GM12873 (cell line): ENCODE data around the gene DOCK3.

ENCODE experiments used
- CTCF ChIP-seq: IDR thresholded peaks from 2 replicates; pipeline ENCODE4 v1.5.1; 2012; ENCODE audit warnings: low read depth, mild to moderate bottlenecking, moderate library complexity, low read length, control low read depth; ENCODE audit not compliant: insufficient read depth; ENCODE audit errors: missing control alignments

DOCK3 gene

GRCh38 chr3:51378065-51378464, 703.3 kb downstream of the DOCK3 start:
- TF ChIP-seq CTCF: no peak

DNA sequence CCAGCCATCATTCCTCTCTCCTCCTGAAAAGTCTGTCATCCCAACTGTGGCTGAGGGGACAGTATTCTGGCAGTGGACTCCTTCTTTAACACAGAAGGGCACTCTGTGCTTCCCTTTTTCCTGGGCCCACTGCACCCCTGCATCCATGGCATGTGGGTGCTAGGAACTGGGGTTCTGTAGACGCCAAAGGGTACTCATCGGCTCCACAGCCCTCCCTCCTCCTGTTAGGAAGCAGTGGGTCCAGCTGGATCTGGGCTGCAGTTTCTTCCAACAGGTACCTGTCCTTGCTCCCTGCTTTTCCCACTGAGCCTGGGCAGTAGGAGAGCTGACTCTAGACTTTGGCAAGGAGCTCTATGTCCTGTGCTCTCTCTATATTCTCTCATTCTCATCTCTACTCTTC, 704.0 kb downstream of the DOCK3 start:
- TF ChIP-seq CTCF: no peak

- TF ChIP-seq CTCF: no peak
Observed at GRCh38 chr3:51379301-51379700, 704.6 kb downstream of the DOCK3 start.

GRCh38 chr3:51379746-51380455, 705.2 kb downstream of the DOCK3 start:
- no peak for TF ChIP-seq CTCF

GRCh38 chr3:51380601-51381332, 706.0 kb downstream of the DOCK3 start:
- no peak for TF ChIP-seq CTCF

DNA sequence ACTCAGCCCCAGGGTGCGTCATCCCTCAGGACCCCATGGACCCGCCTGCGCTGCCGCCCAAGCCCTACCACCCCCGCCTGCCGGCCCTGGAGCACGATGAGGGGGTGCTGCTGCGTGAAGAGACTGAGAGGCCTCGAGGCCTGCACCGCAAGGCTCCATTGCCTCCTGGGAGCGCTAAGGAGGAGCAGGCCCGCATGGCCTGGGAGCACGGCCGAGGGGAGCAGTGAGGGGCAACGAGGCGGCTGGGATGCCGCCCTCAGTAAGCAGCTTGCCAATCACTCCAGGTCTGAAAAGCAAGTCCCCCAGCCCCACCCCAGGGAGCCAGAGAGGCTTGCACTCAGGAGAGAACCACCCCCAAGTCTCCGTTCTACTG, 706.6 kb downstream of the DOCK3 start:
- TF ChIP-seq CTCF: no peak

DNA sequence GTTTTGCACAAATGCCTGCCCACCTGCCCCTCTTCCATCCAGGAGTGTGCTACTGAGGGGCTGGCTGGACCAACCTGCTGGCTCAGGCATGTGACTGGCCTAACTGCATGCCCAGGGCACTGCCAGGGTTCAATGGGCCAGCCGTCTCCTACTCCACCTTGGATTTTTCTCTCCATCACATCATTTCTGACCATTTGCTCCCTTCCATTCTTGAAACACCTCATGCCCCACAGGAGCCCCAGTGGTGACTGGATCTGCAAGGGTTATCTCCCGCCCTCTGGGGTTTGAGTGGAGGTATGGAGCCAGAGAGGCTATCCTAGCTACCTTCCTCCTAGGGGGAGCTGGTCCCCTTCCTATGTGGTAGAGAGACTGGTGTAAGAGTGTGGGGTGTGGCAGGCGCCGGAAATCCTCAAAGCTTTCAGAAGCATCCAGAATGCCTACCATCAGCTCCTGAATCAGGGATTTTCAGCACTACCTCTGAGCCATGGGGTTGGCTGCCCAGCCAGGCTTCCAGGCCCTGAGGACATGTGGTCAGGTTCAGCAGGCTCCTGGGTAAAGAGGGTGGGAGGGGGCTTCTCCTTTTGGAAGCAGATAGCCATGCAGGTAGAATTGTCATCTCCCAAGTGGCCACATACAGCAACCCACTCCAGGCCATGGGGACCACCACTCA, 707.5 kb downstream of the DOCK3 start:
- no peak for TF ChIP-seq CTCF
